ENCODE results near the gene RNF183. TPM values are rescaled to one million over a fixed set of nuclear protein-coding genes. Genes with fewer than 3 reads are reported as not detected.

RNF183 gene
- total and polyA plus RNA-seq, 9 of the 15 experiments (the other 6 are each of a cell fraction or from before 2014, with no cell fraction given), result 0.04 to 2.0 (median 0.16) TPM; not detected in 5

DNA sequence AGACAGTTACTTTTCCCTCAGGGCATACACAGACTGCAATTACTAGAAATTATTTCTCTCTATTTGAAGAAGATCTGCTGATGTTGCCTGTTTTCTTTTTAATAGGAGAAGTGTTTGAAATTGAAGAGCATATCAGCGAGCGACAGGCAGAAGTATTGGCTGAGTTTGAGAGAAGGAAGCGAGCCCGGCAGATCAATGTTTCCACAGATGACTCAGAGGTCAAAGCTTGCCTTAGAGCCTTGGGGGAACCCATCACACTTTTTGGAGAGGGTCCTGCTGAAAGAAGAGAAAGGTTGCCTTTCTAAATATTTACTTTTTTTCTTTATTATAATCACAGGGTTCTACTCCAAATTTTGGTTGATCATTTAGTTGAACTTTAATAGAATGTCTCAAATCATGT lies 24.3 kb downstream of the RNF183 start:
- Histone ChIP-seq H3K79me2 (ENCODE audit: control insufficient read depth, insufficient read depth, low read length) (peaks cover 50% of the 10 kb centered on the region), H3K27ac (ENCODE audit: extremely low read depth, low read depth, low read length) (no peak overlapping the region), H3K9ac (ENCODE audit: insufficient read depth in 1 of 2, low read depth in 2 of 2, low read length in 2 of 2) (no peak overlapping the region), H3K4me1 (replicated peaks in 1 of 2; ENCODE audit: control insufficient read depth in 2 of 2, insufficient read depth in 2 of 2, low read length in 2 of 2) (peaks cover 3 to 6% of the 10 kb centered on the region in 2 experiments; a peak in 3 of 5 replicates), H3K4me3 (no peak overlapping the region), H3K36me3 (ENCODE audit: control insufficient read depth, insufficient read depth, low read length) (peaks cover 73% of the 10 kb centered on the region), H4K20me1 (replicated peaks; ENCODE audit: control insufficient read depth, insufficient read depth, low read length) (no peaks in the 10 kb centered on the region), H3K4me2 (ENCODE audit: insufficient read depth, low read length) (no peak overlapping the region), H3K9me1 (ENCODE audit: control insufficient read depth, insufficient read depth, low read length) (no peaks in the 10 kb centered on the region), H2AFZ (ENCODE audit: low read depth, low read length) (no peak overlapping the region), H3K27me3 (ENCODE audit: control insufficient read depth in 2 of 2, insufficient read depth in 2 of 2, low read length in 2 of 2) (no peaks in the 10 kb centered on the region), H3K9me3 (replicated peaks; ENCODE audit: control insufficient read depth, insufficient read depth, low read depth, low read length) (no peaks in the 10 kb centered on the region)
- WGBS (ENCODE audit: insufficient coverage, low coverage, missing lambda C conversion rate), result 90% methylated on average over 4 of the region's 4 CpGs
- in situ Hi-C loops (cut with MboI) (no loop called here), intact Hi-C loops (cut with micrococcal nuclease) (loop anchor here (10.0 kb wide), 2 partner anchors 126 to 354 kb away; partner anchors contain the start of gene ALAD)
- no peak for DNase-seq (ENCODE audit: extremely low read depth in 1 of 4, low spot score in 3 of 4)
- BruUV-seq (replicated peaks), result no TSS peak
- CTCF ChIA-PET (ENCODE audit: low intra/inter-chr PET ratio), result no interaction called here
- FAIRE-seq, result no peak
- ATAC-seq, result no peak
- POLR2A ChIA-PET, result no interaction called here
- no peak for TF ChIP-seq NFE2 (IDR thresholded peaks at IDR 0.05; ENCODE audit: low read depth)
- no peak for TF ChIP-seq PREB (CRISPR knock-in tag; IDR thresholded peaks at IDR 0.05)
- no peak for TF ChIP-seq MTA3 (IDR thresholded peaks at IDR 0.05; ENCODE audit: borderline replicate concordance)
- TF ChIP-seq PRPF4 (IDR thresholded peaks at IDR 0.05; ENCODE audit: insufficient read depth, low read depth, low read length, poor library complexity, severe bottlenecking), result no peak
- no peak for TF ChIP-seq BCOR (IDR thresholded peaks at IDR 0.05)
- TF ChIP-seq, protein P1, sequence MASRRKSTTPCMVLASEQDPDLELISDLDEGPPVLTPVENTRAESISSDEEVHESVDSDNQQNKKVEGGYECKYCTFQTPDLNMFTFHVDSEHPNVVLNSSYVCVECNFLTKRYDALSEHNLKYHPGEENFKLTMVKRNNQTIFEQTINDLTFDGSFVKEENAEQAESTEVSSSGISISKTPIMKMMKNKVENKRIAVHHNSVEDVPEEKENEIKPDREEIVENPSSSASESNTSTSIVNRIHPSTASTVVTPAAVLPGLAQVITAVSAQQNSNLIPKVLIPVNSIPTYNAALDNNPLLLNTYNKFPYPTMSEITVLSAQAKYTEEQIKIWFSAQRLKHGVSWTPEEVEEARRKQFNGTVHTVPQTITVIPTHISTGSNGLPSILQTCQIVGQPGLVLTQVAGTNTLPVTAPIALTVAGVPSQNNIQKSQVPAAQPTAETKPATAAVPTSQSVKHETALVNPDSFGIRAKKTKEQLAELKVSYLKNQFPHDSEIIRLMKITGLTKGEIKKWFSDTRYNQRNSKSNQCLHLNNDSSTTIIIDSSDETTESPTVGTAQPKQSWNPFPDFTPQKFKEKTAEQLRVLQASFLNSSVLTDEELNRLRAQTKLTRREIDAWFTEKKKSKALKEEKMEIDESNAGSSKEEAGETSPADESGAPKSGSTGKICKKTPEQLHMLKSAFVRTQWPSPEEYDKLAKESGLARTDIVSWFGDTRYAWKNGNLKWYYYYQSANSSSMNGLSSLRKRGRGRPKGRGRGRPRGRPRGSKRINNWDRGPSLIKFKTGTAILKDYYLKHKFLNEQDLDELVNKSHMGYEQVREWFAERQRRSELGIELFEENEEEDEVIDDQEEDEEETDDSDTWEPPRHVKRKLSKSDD (conservative IDR thresholded peaks at IDR 0.05; ENCODE audit: low read length), result no peak
- TF ChIP-seq, protein P2, sequence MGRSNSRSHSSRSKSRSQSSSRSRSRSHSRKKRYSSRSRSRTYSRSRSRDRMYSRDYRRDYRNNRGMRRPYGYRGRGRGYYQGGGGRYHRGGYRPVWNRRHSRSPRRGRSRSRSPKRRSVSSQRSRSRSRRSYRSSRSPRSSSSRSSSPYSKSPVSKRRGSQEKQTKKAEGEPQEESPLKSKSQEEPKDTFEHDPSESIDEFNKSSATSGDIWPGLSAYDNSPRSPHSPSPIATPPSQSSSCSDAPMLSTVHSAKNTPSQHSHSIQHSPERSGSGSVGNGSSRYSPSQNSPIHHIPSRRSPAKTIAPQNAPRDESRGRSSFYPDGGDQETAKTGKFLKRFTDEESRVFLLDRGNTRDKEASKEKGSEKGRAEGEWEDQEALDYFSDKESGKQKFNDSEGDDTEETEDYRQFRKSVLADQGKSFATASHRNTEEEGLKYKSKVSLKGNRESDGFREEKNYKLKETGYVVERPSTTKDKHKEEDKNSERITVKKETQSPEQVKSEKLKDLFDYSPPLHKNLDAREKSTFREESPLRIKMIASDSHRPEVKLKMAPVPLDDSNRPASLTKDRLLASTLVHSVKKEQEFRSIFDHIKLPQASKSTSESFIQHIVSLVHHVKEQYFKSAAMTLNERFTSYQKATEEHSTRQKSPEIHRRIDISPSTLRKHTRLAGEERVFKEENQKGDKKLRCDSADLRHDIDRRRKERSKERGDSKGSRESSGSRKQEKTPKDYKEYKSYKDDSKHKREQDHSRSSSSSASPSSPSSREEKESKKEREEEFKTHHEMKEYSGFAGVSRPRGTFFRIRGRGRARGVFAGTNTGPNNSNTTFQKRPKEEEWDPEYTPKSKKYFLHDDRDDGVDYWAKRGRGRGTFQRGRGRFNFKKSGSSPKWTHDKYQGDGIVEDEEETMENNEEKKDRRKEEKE (IDR thresholded peaks at IDR 0.05; ENCODE audit: borderline replicate concordance in 1 of 2, control insufficient read depth in 1 of 2, low read depth in 2 of 2, low read length in 1 of 2), result no peak
- TF ChIP-seq FOS (IDR thresholded peaks at IDR 0.05; ENCODE audit: extremely low read depth, insufficient read length), result no peak
- no peak for TF ChIP-seq UBTF (IDR thresholded peaks at IDR 0.05; ENCODE audit: borderline replicate concordance in 1 of 2, low read depth in 2 of 2, low read length in 2 of 2)
- no peak for TF ChIP-seq MCM7 (IDR thresholded peaks at IDR 0.05)
- TF ChIP-seq, protein P3, sequence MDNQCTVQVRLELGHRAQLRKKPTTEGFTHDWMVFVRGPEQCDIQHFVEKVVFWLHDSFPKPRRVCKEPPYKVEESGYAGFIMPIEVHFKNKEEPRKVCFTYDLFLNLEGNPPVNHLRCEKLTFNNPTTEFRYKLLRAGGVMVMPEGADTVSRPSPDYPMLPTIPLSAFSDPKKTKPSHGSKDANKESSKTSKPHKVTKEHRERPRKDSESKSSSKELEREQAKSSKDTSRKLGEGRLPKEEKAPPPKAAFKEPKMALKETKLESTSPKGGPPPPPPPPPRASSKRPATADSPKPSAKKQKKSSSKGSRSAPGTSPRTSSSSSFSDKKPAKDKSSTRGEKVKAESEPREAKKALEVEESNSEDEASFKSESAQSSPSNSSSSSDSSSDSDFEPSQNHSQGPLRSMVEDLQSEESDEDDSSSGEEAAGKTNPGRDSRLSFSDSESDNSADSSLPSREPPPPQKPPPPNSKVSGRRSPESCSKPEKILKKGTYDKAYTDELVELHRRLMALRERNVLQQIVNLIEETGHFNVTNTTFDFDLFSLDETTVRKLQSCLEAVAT (IDR thresholded peaks at IDR 0.05), result no peak
